MV-4-11 (cell line): ENCODE data around the gene HOXA3.

Experiments
- DNase-seq: peaks from one replicate; lab custom pipeline; 2025; lab: John Stamatoyannopoulos, UW

Gene HOXA3

DNA sequence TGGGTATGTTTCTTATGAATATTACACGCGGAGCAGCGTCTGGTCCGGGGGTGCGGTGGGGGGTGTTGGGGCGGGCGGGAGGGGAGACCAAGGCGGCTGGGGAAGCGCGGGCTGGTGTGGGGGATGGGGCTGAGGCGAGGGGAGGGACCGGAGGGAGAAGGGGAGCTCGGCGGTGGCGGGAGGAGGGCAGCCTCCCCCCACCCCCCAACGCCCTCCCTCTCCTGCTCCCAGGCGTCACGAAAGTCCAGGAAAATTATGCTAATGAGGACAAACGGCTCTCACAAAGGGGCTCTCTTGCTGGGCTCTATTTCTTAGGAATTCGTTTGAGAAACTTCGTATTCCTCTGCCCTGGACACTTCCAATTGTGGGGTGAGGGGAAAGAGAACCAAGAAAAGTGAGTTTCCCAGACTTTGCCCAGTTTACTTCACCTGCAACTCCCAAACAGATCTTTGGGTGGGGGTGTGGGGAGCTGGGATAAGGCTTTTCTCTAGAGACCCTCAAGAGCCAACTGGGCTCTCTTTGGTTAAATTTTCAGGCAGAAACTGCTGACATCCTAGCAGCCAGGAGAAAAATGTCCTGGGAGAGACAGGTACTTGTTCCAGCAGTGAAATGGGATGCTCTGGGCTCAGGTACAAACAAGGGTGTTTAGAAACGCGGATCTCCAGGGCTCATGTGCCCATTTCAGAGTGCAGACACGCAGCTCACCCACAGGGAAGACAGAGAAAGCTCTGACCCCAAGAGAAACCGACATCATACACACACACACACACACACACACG is 38.2 kb downstream of the HOXA3 start:
- no peak for DNase-seq

DNA sequence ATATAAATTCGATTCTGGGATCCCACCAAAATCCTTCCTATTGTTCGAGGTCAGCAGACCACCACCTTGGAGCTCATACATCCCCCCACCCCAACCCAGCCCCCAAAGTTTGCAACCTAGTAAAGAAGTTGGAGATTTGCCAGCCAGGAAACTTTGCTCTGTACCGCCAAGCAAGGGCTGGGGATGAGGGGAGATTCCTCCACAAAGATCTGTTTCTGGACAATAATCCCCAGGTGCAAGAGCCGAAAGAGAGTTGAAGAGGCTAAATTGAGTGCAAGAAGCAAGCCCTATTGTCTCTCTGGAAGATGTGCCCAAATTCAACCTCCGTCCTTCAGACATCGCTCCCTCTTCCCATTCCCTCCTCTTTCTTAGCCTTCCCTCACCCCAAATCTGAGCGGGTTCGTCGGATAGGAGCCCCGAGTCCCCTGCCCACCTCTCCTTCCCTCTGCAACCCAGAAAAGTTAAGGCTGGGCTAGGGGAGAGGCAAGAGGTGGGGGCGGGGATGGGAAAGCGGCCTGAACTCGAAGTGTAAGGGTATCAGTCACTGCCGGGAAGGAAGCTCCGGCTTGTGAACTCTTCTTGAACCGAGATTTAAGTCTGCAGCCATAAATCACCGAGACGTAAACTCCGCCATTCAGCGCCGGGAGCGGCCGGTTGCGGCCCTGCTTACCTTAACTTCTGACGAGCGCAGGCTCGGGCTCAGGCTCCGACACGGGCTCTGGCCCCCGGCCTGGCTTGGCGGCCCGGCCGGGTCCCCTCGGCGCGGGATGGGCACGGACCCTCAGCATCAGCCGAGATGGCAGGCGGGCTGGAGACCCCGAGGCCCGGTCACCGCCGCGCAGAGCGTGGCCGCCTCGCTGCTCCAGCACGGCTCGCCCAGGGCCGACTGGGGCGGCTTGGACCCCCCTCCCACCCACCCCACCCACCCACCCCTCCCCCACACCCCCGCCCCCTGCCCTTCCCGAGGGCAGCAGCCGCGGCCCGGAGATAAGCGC is 39.1 kb downstream of the HOXA3 start:
- DNase-seq: no peak

DNA sequence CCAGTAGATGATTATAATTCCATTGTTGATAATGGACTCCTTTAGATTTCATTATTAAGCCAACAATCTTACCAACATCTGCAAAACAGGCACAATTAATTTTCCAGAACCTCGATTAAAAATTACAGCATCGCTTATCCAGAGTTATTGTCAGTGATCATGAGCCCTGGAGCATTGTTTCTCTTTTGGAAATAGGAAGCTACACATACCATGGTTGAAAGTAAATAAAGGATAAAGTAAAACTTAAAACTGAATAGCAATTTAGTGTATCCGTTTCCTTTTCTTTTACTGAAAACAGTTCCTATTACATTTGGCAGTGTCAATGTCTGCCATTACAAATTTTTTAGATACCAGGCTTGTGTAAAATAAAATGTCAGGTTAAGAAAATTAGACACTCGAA is 40.0 kb downstream of the HOXA3 start:
- DNase-seq: no peak

DNA sequence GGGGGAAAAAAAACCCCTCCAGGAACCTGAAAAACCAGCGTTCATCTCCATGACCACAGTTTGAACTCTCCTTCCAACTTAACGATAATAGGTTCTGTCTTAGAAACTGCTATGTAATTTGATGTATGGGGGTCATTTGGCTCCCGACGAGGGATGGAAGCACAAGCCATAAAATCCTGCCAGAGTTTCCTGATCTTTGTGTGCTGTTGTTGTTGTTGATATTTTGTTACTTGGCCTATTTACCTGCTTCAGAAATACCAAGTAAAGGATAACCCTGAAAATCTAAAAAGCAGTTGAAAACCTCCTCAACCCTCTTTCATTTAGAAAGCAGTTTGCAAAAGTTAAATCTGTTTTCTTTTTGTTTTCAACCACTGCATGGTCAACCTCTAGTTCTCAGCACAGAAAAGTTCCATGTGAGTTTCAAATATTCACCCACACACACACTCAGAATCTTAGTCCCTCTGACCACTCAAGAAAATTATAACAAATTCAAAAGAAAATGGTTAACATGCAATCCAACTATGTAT is 40.6 kb downstream of the HOXA3 start:
- no peak for DNase-seq

DNA sequence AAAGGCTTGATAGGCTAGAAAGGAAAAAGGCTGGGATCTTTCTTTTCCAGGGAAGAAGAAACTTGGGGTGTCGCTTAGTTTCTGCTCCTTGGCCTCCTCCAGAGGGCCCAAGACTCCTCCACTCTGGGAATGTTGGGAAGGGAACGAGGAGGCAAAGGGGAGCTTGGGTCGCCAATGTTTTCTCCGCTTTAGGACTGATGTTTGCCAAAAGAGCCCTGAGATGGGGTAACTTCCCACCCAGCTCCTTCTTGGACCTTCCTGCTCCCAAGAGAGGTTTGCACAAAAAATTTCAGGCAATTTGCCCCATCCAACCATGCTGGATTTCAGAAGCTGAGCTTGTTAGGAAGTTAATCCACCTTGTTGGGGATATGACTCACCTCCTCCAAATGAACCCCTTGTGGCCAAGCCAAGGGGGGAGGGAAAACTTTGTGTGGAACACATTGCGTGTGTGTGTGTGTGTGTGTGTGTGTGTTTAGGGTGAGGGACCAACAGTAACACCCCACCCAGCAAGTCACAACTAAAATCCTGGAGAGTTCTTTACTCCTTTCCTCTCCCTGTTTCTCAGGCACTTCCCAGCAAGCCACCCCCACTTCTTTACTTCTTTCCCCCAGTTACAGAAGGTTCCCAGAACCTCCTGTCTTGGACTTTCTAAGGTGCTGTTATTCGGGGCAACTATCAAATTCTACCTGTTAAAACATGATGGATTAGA is 41.2 kb downstream of the HOXA3 start:
- no peak for DNase-seq

DNA sequence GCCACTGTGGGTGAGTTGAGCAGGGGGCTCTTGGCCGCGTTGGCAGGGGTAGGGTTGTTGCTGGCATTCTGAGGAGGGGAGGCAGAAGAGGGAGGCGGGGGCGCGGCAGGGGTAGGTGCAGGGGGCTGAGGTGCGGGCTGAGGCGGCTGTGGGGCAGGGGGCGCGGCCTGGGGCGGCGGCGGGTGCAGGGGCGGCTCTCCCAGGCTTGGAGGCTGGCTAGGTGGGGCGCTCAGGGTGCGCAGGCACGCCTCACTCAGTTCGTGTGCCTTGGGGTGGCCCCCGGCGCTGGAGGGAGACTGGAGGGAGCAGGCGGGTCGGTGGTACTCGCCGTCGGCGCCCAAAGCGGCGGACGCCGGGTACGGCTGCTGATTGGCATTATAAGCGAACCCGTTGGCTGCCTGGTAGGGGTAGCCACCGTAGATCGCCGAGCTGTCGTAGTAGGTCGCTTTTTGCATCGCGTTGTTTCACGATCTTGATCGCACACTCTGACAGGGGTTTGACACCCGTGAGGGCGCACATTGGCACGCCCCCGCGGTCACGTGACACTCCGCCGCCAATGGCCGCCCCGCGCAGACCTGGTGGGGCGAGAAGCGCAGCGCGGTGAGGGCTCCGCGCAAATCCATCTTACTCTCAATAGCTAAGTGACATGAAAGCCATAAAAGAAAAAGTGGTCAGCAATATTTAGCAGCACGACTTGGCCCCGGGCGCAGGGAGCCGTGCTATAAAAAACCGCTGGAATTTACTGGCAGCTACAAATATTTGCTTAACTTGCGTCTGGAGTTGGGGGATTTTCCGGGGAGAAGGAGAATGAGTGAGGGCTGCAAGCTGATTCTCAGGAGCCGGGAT is 42.0 kb downstream of the HOXA3 start:
- DNase-seq: no peak

DNA sequence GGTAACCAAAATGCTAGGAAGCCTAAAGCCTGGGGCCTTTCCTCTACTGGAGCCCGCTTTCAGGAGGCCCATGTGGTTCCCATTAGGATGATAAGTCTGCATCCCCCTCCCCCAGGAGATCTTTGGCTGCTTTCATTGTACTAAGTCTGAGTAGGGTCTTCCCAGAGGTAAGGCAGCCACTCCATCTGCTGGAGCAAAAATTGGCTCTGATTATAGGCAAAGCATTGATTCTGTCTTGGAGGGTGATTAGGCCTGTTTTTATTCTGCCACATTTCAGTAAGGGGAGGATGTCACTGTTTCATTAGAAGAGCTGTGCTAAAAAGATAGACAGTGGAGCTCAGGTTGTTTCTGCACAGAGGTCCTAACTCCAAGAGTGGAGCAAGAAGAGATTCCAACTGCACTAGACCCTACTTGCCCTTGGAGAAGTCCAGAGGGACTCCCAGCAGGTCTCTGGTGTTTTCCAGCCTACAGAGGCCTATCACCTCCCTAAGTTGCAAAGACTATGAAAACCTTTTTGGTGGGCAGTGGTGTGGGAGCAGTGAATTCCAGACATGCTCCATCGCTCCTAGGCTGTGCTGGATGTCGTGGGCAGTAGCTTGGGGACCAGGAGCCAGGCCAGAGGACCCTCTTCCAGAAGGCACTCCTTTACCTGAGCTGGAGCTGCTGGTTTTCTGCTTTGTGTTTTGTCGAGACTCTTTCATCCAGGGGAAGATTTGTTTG is 42.8 kb downstream of the HOXA3 start:
- DNase-seq: no peak

DNA sequence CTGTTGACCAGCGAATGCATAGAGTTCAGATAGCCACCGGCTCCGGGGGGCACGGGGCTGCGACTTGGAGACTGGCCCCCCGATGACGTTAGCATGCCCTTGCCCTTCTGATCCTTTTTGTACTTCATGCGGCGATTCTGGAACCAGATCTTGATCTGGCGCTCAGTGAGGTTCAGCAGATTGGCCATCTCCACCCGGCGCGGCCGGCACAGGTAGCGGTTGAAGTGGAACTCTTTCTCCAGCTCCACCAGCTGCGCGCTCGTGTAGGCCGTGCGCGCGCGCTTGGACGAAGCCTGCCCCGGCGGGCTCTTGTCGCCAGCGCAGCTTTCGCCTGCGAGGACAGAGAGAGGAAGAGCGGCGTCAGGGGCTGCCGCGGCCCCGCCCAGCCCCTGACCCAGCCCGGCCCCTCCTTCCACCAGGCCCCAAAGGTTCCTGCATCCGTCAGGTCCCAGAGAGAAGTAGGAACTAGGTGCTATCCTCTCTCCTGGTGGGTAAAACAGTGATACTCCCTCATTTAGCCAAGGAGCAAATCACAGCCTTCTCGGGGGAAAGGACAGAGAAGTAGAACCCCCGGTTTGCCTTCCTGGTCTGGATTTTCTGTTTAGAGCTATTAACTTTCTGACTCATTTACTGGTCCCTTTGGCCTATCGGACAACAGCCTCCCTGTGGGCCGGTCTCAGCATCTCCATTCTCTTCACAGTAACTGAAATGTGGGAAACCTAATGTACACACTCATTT is 43.8 kb downstream of the HOXA3 start:
- DNase-seq: no peak

DNA sequence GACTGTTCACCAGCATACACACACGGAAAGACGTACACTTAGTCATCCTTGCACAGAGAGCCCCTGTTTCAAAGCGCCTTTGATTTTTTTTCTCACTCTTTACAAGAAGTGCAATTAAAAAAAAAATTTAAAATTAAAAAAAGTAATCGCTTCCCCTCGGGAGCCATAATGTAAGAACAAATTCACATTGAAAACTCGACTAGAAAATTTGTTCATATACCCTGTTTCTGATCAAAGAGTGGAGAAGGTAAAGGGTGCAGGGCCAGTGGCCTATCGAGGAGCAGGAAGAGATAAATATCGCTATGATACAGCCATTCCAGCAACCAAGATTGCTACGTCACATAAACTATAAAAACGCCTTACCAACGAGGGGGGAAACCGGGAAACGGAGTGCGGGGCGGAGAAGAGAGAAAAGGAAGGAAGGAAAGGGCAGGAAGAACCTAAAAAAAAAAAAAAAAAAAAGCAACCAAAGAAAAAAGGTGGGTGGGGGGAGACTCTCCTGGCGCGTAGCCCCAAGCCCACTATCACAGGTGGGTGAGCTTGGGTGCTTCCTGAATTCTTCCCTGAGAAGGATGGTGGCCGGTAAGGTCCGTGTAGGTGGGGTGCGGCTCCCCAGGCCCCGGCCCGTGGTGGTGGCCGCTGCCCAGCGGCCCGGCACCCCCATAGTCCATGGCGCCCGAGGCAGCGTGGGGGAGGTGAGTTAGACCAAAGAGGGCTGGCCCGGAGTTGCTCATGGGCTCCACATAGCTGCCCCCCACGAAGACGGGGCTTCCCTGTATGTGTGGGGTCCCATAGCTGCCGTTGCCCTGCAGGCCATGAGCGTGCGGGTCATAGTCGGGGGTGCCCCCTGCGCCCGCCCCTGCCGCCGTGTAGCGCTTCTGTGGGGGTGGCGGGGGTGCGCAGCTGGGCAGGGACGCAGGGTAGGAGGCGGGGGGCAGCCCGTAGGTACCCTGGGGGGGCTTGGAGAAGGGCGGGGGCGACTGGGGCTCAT is 44.7 kb downstream of the HOXA3 start:
- no peak for DNase-seq

DNA sequence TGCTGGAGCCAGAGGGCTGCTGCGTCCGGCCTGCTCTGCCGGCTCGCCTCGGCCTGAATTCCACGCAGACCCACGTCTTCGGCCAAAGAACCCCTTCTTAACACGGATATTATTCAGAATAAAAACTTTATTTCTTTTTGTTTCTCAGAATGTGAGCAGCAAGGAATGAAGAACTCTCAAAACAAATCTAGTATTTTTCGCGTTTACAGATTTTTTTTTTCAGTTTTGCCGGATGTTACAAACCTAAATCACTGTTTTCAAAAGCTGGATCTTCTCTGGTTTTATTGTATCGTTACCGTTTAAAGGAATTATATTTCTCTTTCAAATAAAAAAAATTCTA is 45.5 kb downstream of the HOXA3 start:
- DNase-seq: no peak

DNA sequence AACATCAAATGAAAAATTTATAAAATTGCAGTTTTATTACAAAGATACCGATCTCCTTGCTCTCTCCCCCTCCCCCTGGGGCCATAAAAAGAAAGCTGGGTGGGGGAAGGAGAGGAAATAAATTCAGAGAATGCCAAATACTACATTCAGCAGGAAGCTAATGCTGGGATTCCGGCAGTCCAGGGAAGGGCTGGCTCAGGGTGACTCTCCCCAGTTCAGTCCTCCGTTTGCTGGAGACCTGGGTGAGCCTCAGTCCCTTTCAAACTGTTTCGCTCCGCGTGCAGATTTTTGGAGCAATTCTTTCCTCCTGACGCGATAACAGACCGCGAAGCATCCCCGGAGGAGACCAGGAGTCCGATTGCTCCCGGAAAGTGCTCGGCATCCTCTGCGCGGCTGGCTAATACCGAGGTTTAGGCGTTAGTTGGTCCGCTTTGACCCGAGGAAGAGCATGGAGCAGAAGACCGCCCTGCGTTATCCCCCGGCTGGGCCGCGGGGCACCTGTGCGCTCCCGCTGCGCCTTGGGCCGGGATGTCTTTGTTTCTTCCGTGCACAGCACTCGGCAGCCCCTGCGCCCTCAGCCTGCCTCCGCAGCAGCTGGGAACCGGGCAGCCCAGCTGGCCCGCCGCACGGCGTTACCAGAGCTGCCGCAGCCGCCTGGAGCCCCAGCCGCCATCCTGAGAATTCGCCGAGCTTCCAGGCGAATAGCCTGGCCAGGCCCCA is 46.0 kb downstream of the HOXA3 start:
- no peak for DNase-seq

DNA sequence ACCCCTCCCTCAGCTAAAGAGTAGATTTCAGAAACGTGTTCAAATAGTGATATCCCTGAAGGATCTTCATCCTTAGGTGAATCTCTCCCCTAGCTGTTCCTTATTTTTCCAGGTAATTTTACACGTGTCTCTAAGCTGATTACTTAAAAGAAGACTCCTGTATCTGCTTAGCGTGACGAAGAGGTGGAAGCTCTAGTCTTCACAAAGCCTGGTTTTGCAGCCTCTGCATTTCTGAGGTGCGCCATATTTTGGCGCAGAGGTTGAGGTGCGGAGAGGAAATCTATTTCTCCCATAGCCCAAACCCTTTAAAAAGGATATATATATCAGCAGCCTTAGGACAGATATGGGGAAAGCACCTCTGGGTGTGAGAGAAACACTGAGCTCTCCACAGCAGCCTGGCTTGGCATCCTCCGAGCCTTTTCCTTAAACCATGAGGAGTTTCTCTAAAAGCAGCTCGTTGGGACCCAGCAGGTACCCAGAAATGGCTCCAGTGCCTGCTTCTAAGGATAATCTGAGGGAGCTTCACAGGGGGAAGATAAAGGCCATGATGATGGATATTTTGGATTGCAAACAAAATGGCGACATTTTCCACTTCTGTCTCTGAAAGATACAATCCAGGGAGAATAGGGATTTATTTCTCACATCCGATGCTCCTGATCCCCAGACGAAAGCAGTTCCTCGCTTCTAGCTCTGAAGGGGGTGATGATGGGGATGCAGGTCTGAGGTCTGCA is 46.9 kb downstream of the HOXA3 start:
- no peak for DNase-seq

DNA sequence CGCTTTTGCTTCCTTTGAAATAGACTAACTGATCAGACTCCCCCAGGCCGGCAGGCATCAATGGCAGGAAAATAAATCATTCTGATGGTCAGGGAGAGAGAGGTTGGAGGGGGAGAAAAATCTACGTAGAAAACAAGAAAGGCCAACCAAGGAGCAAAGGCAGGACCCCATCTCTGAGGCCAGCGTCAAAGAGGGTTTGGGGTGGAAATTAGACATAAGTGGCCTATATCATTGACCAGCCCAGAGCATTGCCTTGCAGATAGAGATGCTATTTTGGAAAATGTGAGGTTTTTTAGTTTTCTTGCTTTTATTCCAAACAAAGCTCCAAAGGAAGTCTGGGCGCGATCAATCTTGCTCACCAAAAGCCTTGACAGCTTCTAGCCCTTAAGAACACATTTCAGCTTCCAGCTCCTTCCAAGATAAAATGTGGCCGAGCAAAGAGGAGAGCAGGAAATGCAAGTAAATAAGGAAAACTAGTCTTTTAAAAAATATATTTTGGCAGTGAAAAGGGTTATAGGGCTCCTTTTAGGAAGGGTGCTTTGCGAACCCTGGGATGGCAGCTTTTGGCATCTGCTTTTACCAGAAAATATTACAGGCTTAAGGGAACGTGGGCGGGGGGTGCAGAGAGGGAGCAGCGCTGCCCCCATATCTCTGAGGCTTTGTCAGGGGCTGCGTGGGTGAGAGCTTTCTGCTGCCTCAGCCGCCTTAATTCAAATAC is 47.9 kb downstream of the HOXA3 start:
- DNase-seq: no peak

DNA sequence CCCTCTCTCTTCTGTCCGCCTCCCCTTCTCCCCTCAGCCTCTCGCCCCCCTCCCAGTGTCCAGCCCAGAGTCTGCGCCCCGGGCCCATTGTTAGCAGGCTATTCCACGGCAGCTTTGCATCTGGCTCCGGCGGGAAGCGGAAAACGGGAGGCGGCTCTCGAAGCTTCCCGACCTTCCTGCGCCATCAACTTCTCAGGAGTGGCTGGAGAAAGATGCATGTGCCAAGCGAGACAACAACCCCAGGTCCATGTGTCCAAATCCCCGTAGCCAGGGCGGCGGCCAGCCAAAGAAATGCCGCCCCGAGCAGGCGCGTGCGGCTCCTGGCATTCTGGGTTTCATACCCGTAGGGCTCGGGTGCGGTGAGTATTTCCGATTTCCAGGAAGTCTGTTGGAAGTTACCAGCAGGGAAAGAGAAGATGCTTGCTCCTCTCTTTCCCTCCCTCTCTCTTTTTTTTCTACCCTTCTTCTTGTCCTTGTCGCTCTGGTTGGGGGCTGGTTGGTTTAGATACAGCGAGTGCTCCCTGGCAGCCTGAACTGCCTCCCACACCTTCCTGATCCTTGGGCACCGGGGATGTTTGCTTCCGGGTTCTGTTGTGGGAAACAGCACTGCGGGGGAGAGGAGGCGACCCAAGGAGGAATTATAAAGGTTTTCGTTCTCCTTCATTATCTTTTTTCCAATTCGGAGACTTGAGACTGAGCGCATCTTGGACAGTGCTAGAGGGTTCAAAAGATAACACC is 48.7 kb downstream of the HOXA3 start:
- no peak for DNase-seq

DNA sequence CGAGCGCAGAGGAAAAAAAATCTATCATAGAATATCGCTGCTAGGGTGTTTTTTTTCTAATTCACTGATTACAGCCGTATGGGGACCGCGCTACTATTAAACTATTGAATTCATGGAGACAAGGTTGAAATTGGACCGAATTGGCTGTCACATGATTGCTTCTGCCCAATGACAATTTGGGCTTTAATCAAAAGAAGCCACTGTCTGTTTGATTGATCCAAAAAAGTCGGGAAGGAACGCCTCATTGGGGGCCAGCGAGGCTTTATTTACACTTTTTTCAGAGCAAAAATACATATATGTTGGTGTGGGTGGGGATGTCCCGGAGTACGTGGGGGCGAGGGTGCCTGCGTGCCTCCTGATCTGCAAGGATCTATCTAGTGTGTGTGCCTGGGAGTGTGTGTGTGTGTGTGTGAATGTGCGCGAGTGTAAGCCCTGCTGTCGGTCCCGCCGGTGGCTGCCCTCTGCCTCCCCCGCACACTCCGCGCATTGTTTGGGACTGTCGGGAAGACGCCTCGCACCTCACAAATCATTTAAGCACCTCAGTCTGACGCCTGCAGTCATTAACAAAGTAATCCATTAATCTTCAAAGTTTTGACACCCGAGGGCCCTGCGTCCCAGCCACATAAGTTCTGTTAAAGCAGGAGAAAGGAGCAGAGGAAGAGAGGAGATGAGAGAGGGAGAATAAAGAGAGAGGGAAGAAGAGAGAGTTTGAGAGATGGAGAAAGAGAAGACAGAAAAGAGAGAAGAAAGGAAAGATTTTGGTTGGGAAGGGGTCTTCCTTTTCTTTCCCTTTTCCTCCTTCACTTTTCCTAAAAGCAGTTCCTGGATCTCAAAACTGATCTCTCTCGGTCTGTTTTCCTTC is 49.6 kb downstream of the HOXA3 start, which contains the start of gene HOXA2:
Gene HOXA2 (minus strand): TSS at position 103 of the 862 bp plus-strand sequence. CDS start 183 bp downstream, outside the sequence.
- DNase-seq: no peak
